ENCODE data around the gene EEA1.

EEA1 gene

GRCh38 chr12:92912052-92912451 lies 17.0 kb downstream of the EEA1 start:
- no peak overlapping the region for H3K4me3 ChIP-seq (ENCODE audit: low read depth, low read length)
- no peak for TF ChIP-seq CTCF (IDR thresholded peaks at IDR 0.05; ENCODE audit: borderline replicate concordance, insufficient read depth, low read depth, low read length)

- no peak overlapping the region for H3K4me3 ChIP-seq (ENCODE audit: low read depth, low read length)
- TF ChIP-seq CTCF (IDR thresholded peaks at IDR 0.05; ENCODE audit: borderline replicate concordance, insufficient read depth, low read depth, low read length) = no peak
Measured at GRCh38 chr12:92911339-92911738, 17.8 kb downstream of the EEA1 start.

- no peak overlapping the region for H3K4me3 ChIP-seq (ENCODE audit: low read depth, low read length)
- TF ChIP-seq CTCF (IDR thresholded peaks at IDR 0.05; ENCODE audit: borderline replicate concordance, insufficient read depth, low read depth, low read length) = no peak
Measured at GRCh38 chr12:92908108-92908507, 21.0 kb downstream of the EEA1 start.

- H3K4me3 ChIP-seq (ENCODE audit: low read depth, low read length) = no peak overlapping the region
- no peak for TF ChIP-seq CTCF (IDR thresholded peaks at IDR 0.05; ENCODE audit: borderline replicate concordance, insufficient read depth, low read depth, low read length)
Measured at GRCh38 chr12:92905811-92906554, 23.1 kb downstream of the EEA1 start.

GRCh38 chr12:92905258-92905810 lies 23.8 kb downstream of the EEA1 start:
- no peak overlapping the region for H3K4me3 ChIP-seq (ENCODE audit: low read depth, low read length)
- TF ChIP-seq CTCF (IDR thresholded peaks at IDR 0.05; ENCODE audit: borderline replicate concordance, insufficient read depth, low read depth, low read length) = no peak

GRCh38 chr12:92900941-92901340 lies 28.2 kb downstream of the EEA1 start:
- TF ChIP-seq CTCF (IDR thresholded peaks at IDR 0.05; ENCODE audit: borderline replicate concordance, insufficient read depth, low read depth, low read length) = no peak
- no peak overlapping the region for H3K4me3 ChIP-seq (ENCODE audit: low read depth, low read length)

- no peak overlapping the region for H3K4me3 ChIP-seq (ENCODE audit: low read depth, low read length)
- TF ChIP-seq CTCF (IDR thresholded peaks at IDR 0.05; ENCODE audit: borderline replicate concordance, insufficient read depth, low read depth, low read length) = no peak
Measured at GRCh38 chr12:92899386-92900001, 29.6 kb downstream of the EEA1 start.
